Colon (tissue), 2 donors: Measurements from ENCODE around the gene RAP1GAP2.
"Not testable (repeated sequence)": the region's sequence is repeated elsewhere in the genome, so short reads cannot be mapped to it uniquely, and the experiment has no call there.

Source experiments
- FAIRE-seq: peaks from 2 replicates; lab custom pipeline; 2012; peaks lifted over from hg19 to GRCh38; lab: Jason Lieb, UNC
- donor health status: control.
- donor health status: control.

The RAP1GAP2 gene

DNA sequence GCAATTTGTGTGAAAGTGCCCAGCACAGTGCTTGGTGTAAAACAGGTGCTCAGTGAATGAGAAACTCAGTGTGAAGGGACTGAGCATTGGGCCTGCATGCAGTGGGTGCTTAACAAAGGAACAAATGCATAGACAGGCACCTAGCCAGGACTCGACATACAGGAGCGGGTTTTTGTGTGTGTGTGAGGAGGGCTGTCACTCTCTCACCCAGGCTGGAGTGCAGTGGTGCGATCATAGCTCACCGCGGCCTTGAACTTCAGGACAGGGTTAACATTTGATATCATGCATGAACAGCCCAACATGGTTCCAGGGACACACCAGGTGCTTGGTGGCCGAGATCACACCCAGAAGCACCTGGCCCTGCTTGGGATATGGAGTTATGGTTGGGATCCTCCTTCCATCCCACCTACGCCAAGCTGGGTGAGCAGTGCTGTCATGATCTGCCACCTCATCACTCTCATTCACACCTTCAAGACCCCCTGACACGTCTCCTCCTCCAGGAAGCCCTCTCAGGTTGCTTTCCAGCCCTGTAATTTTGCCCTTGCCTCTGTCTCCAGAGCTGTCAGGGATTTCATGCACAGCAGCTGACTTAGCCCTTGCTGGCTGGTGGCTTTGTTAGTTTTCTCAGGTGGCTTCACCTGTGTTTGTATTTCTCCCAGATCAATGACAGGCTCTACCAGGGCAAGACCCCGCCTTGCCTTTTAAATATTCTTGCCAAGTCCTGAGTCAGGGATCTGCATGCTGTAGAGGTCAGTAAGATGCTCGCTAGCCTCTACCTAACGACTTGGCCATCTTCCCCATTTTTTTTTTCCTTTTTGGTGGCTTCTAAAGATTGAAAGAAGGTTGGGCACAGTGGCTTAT lies 200.8 kb downstream of the RAP1GAP2 start:
- FAIRE-seq = no peak

DNA sequence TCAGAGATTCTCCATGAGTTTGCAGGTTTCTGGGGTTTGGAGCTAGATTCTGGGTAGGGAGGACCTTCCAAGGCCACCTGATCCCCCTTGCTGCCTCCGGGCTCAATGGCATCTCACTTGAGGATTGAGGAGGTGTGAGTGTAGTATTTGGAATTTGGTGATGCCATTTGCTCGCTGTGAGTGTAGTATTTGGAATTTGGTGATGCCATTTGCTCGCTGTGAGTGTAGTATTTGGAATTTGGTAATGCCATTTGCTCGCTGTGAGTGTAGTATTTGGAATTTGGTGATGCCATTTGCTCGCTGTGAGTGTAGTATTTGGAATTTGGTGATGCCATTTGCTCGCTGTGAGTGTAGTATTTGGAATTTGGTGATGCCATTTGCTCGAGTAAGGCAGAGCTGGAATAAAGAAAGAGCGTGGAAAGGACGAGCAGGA lies 202.2 kb downstream of the RAP1GAP2 start:
- not testable (repeated sequence) for FAIRE-seq

DNA sequence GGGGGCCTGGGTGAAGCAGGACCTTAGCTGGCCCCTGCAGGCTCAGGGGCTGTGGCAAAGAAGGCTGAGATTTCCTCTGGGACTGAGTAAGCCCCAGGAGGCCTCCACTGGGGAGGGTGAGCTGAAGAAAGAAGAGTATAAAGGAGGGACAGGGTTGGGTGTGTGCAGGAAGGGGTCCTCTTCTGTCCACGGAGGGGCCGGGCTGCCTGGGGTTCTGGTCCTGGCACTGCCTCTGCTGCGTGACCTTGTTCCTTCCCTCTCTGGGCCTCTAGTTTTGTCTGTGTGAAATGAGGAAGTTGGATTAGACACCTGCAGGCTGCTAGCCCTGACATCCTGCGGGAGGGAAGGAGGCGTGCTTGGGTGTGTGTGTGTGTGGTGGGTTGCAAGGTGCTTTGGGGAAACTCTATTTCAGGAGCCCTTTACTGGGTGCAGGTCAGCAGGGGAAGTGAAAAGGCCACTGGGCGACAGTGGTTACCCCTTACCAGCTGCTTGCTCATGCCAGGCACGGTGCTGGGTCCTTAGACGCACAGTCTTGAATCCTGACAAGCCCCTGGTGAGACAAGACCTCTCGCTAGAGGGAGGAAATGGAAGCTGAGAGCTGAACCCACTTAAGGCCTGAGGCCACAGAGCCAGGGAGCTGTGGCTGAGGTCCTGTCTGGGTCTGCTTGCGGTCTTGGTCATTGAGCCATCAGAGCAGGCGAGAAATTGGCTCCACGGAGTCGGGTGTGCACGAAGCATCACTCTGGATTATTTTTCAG lies 206.5 kb downstream of the RAP1GAP2 start:
- no peak for FAIRE-seq

- FAIRE-seq = no peak
Measured at GRCh38 chr17:3003296-3004149, 207.3 kb downstream of the RAP1GAP2 start.

DNA sequence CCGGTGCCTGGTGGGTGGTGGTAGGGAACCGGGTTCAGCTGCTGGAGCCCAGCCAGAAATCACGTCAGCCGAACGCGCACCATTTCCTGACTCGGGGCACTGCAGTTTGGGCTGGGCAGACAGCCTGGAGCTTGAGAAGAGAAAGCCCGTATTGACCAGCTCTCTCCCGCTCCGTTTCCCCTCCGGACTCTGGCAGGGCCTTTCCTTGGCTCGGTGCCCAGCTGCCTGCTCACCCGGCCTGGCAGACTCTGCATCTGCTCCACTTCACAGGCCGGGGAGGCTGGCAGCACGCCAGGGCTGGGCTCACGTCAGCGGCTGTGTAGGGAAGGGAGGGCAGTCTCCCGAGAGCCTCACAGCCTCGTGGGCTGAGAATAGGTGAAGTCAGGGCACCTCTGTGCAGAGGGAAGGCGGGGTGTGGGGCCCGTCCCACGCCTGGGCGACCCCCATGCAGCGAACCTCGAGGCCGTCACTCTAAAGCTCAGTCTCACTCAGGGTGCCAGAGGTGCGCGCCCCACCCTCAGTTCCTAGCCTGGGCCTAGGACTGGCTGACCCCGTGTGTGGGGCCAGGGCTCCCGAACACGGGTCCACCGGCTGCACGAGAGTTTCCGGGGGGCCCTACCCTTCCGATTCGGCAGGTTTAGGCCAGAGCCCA lies 208.0 kb downstream of the RAP1GAP2 start:
- FAIRE-seq = no peak

DNA sequence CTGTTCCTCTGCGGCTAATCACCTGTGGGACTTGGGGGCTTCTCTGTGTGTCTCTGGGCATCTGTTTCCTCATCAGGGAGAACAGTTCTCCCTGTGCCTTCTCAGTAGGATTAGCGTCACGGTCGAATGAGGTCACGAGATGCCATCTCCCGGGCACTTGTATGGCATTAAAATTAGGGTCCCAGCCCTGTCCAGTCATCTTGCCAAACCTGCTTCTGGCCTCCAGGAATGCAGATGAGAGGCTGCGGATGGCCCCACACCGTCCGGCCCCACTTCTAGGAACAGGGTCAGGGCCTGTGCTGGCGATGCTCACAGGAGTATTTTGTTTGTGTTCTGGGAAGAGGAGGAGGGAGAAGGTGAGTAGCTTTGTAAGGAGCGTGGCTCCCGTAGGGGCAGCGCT lies 208.7 kb downstream of the RAP1GAP2 start:
- no peak for FAIRE-seq

GRCh38 chr17:3005696-3006095 lies 209.5 kb downstream of the RAP1GAP2 start:
- no peak for FAIRE-seq

- FAIRE-seq = no peak
Measured at GRCh38 chr17:3006801-3007200, 210.6 kb downstream of the RAP1GAP2 start.

DNA sequence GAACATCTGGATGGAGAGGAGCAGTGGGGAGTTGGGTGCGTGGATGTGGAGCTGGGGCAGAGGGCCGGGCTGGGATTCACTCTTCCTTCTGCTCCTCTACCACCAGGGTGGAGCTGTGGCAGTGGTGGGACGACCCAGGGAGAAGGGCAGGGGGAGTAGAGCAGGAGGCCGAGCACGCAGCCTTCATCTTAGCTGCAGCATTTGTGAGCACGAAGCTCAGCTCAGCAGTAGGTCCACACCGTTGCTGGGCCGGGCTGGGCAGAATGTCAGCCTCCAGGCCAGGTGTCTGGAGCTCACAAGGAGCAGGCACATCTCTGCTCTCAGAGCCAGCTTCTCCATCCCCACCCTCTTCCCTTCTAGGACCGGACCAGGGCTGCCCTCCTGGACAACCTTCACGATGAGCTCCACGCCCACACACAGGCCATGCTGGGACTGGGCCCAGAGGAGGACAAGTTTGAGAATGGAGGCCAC lies 211.4 kb downstream of the RAP1GAP2 start:
- no peak for FAIRE-seq

DNA sequence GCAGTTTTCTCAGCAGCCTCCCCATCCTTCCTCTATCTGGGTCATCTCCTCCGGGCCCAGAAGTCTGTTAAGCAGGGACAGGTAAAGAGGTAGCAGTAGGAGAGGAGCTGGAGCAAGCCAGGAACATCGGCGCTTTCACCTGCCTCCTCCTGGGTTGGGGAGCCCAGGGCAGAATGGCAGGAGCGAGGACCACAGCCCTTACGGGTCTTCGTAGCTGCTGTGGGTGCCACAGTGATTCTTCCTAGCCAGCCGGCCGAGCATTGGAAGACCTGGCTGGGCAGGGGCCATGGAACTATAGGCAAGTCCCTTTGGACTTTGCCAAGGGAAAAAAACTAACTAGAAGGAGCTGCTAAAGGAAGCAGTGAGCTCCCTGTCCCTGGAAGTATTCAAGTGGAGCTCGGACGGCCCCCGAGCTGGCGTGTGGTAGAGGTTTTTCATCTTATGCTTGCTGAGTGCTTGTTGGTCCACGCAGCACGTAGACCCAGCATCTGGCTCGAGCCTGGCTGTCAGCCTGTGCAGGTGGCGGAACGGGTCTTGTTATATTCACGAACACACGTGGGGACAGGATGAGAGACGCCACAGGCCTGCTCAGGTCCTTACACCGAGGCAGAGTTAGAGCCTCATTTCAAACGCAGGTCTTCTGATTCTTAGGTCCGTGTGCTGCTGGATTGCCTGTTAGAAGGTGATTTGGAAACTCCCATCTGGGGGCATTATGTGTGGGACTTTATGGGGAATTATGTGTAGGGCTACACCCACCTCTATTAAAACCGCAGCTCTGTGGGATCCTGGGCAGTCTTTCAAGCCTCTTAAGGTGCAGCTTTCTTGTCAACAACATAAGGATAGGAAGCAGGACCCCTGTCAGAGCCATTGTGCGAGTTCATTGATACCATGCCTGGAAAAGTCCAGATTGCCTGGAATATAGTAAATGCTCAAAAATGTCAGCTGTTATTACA lies 212.4 kb downstream of the RAP1GAP2 start:
- no peak for FAIRE-seq

- no peak for FAIRE-seq
Measured at GRCh38 chr17:3009411-3009920, 213.2 kb downstream of the RAP1GAP2 start.

DNA sequence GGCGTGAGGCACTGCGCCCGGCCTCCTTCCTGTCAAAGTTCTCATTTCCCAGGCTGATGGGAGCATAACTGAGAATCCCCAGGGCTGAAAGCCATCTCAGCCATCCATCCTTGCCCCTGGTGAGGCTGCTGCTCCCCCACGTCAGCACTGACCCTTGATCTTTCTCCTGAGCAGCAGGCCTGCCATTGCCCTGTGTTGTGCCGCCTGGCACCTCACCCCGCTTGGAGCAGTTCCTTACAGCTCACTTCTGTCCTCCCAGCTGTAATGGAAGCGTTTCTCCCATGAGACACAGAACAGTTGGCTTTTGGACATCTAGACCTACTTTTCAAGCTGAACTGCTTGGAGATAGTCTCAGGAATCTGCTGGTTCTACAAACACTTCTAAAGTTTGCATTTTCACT lies 215.7 kb downstream of the RAP1GAP2 start:
- no peak for FAIRE-seq

DNA sequence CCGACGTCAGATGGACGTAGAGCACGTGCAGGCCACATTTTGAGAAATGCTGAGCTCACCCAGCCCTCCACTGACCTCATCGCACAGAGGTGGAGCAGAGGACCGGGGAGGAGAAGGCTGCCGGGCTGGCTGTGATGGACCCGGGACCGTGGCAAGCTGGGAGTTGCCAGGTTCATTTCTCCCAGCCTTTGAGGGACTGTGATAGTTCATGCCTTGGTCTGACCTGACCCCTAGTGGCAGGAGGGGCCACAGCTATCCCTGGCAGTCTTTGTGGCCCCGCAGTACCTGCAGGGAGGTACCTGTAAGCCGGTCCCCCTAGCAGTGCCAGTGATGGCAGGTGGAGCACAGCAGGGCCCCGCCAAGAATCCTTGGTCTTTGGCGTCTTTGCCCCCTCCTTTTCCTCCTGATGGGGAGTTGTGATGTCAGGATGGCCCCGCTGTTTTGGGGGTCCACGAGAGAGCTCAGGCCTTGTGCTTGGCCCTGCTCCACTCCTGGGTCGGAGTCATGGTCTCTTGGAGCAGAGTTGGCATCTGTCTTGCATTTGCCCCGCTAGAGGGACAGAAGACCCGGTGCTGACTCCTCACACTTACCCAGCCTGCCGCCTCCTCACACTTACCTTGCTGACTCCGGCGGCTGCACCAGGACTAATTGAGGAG lies 216.8 kb downstream of the RAP1GAP2 start:
- FAIRE-seq = no peak

DNA sequence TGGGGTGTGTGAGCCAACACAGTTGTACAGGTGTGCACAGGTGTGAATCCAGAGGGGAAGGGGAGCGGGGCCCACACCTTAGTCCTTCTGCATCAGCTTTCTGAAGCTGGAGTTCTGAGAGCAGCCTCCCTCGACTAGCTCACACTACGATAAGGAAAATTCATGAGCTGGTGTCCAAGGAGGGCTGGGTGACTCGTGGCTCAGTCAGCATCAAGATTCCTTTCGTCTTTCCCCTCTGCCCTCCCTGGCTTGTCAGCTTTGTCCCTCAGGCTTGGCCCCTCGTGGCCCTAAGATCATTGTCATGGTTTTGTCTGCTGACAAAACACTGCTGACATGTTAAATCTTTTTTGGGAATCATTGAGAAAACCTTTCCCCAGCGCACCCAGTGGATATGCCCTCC lies 219.7 kb downstream of the RAP1GAP2 start:
- no peak for FAIRE-seq

DNA sequence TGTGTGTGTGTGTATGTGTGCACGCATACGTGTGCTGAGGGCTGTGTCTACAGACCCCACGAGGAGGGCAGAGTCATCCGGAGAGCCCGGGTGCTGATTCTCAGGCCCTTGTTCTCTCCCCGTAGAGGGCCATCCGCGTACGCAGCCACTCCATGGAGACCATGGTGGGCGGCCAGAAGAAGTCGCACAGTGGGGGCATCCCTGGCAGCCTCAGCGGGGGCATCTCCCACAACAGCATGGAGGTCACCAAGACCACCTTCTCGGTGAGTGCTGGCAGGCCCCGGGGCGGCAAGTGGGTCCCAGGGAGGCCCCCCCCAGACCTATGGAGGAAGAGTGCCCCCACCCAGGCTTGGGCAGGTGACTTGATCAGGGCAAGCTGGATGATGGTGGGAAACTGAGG lies 221.7 kb downstream of the RAP1GAP2 start:
- no peak for FAIRE-seq

DNA sequence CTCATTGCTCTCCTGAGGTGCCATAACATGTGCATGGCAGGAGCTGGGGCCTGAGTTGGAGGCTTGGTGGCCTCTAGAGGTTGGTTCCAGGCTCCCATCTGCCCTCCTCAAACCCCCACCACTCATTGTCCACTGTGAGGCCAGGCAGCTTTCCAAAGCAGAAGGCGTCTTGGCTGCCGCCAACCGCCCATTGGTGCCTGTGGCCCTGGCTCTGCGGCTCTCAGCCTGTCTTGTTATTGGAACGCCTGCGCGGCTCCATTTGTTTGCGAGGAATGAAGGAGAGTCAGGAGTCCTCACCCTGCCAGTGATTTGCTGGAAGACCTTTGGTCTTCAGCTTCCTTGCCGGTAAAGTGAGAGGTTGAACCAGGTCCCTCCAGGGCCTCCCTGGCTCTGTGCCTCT lies 223.5 kb downstream of the RAP1GAP2 start:
- FAIRE-seq = no peak

DNA sequence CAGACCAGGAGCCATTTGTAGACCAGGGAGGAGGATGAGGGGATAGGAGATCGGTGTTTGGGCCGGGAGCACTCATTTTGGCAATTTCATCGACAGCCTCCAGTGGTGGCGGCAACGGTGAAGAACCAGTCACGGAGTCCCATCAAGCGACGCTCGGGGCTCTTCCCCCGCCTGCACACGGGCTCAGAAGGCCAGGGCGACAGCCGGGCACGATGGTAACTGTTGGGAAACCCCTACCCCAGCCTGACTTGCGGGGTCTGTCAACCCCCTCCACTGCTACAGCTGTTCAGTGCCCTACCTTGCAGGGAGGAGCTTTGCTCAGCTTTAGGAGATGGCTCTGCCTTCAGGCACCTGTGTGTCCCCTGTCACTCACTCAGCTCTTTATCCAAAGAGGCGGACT lies 224.1 kb downstream of the RAP1GAP2 start:
- no peak for FAIRE-seq

GRCh38 chr17:3022197-3022596 lies 226.0 kb downstream of the RAP1GAP2 start:
- no peak for FAIRE-seq

GRCh38 chr17:3024346-3024745 lies 228.1 kb downstream of the RAP1GAP2 start:
- FAIRE-seq = no peak
